Measurements from ENCODE around the gene CHN1.

DNA sequence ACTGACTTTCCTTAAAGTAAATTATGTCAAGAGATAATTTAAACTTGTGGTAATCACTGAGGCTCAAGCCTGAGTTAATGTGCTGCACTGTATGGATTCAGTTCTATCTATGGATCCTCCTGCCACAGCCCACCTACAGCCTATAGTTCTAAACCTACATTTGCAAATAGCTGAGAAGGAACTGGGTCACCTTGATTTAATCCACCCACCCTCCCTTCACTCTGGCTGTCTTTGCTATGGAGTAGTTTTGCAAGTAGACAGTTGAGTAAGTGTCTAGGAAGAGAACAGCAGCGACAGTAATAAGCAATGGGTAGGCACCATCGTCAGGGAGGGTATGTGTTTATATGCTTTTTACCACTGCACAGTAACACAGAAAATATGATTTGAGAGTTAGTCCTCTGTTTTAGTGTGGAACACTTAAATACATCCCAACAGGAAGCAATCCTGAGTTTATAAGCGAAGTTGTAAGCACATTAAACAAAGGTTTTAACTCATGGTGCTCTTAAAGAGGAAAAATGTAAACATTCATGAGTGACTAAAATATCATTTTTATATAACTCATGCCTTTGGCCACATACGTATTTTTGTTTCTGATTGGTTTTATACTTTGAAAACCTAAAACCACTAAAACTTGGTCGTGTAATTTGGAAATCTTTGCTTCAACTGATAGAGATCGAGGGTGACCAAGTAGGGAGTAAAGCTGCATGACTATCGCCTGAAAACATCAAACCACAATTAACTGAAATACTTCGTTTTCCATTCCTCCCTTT, 204.6 kb downstream of the CHN1 start:
- TF ChIP-seq POLR2A (IDR thresholded peaks at IDR 0.05): no peak
- TF ChIP-seq, protein P1, sequence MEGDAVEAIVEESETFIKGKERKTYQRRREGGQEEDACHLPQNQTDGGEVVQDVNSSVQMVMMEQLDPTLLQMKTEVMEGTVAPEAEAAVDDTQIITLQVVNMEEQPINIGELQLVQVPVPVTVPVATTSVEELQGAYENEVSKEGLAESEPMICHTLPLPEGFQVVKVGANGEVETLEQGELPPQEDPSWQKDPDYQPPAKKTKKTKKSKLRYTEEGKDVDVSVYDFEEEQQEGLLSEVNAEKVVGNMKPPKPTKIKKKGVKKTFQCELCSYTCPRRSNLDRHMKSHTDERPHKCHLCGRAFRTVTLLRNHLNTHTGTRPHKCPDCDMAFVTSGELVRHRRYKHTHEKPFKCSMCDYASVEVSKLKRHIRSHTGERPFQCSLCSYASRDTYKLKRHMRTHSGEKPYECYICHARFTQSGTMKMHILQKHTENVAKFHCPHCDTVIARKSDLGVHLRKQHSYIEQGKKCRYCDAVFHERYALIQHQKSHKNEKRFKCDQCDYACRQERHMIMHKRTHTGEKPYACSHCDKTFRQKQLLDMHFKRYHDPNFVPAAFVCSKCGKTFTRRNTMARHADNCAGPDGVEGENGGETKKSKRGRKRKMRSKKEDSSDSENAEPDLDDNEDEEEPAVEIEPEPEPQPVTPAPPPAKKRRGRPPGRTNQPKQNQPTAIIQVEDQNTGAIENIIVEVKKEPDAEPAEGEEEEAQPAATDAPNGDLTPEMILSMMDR (IDR thresholded peaks at IDR 0.05): no peak
